Measurements from ENCODE around the gene CD300LF. TPM values are rescaled to one million over a fixed set of nuclear protein-coding genes. Genes with fewer than 3 reads are reported as not detected.

CD300LF gene
- total and polyA plus RNA-seq, 2 donors (not counting 1 experiment from before 2014, with no cell fraction given): 0.52 to 1.1 TPM

DNA sequence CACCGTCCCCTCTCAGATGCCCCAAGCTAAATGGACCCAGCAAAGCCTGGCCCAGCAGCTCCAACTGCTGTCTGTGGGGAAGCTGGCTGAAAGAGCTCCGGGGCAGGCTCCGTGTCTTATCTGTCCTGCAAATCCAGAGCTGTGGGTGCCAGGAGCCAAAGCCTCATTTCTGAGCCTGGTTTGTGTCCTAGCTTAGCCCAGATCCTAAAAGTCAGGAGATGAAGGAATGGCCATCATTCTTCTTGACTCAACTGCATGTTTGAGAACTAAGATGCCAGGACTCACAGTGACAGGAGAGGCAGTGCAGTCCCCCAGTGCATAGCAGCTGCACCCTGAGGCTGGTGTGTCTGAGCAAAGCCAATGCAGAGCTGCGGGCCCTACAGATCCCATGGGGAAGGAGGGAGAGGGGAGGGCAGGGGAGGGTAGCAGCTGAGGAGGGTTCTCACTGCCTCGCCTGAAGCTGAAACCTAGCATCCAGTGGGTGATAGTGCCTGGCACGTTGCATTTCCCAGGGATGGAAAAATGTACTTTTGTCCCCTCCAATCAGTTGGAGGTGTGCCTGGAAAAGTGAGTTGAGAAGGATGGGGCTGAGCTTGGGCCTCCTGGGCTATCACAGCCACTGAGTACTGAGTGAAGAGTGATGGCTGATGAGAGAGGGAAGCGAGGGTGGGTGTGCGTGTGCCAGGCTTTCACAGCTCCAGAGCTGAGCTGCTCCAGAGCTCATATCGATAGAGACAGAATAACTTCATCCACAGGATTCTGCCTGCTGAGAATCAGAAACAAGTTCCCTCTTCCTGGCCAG, 64.7 kb downstream of the CD300LF start:
- CTCF ChIA-PET: interaction anchor here (0.6 to 2.8 kb wide), 11 partner anchors 9 to 1058 kb away, joined by 3 to 25 read pairs (median 6); partner anchors contain the start of gene RAB37
- Mint-ChIP-seq H3K27me3 (peaks cover 63% of the 10 kb centered on the region), H3K9me3 (ENCODE audit: insufficient read depth) (no peaks in the 10 kb centered on the region), H3K4me3 (no peak overlapping the region), H3K4me1 (peaks cover 25% of the 10 kb centered on the region), H3K27ac (no peak overlapping the region)
- Histone ChIP-seq H3K79me2 (ENCODE audit: control insufficient read depth, insufficient read depth, low read length) (no peaks in the 10 kb centered on the region), H3K27me3 (replicated peaks in 1 of 4; ENCODE audit: control extremely low read depth in 1 of 4, control insufficient read depth in 3 of 4, insufficient read depth in 4 of 4, low read length in 3 of 4) (peaks cover 0 to 41% (median 12%) of the 10 kb centered on the region in 4 experiments), H3K4me1 (ENCODE audit: control insufficient read depth in 2 of 2, insufficient read depth in 2 of 2, low read length in 2 of 2) (peaks cover 13 to 19% of the 10 kb centered on the region in 2 donors), H4K20me1 (ENCODE audit: control insufficient read depth, insufficient read depth, low read length, poor library complexity, severe bottlenecking) (no peaks in the 10 kb centered on the region), H3K4me2 (replicated peaks; ENCODE audit: low read depth, low read length, poor library complexity, severe bottlenecking) (no peak overlapping the region), H3K27ac (ENCODE audit: low read length in 2 of 2) (no peak overlapping the region), H3K36me3 (replicated peaks in 1 of 2; ENCODE audit: control extremely low read depth in 1 of 2, control insufficient read depth in 1 of 2, extremely low read depth in 1 of 2, insufficient read depth in 2 of 2, low read length in 1 of 2) (no peaks in the 10 kb centered on the region), H3K4me3 (ENCODE audit: control extremely low read depth in 1 of 5, extremely low read depth in 1 of 5, insufficient read depth in 1 of 5, low read depth in 2 of 5, low read length in 4 of 5) (no peak overlapping the region), H3K9ac (ENCODE audit: low read length) (no peak overlapping the region), H2AFZ (ENCODE audit: insufficient read depth, low read depth, low read length, poor library complexity, severe bottlenecking) (no peak overlapping the region), H3K9me3 (ENCODE audit: control extremely low read depth in 1 of 3, control insufficient read depth in 2 of 3, insufficient read depth in 1 of 3, low read length in 2 of 3) (no peaks in the 10 kb centered on the region)
- POLR2A ChIA-PET: interaction anchor here (0.9 kb wide), 1 partner anchor 9 kb away, joined by 3 read pairs; no protein-coding TSS in a partner anchor
- ATAC-seq (ENCODE audit: low read depth): no peak
- no peak for DNase-seq
- intact Hi-C loops (cut with micrococcal nuclease): no loop called here
- TF ChIP-seq EZH2 (IDR thresholded peaks at IDR 0.05; ENCODE audit: borderline replicate concordance, insufficient read depth, low read depth, low read length, poor library complexity, severe bottlenecking): no peak
- TF ChIP-seq, protein P1, sequence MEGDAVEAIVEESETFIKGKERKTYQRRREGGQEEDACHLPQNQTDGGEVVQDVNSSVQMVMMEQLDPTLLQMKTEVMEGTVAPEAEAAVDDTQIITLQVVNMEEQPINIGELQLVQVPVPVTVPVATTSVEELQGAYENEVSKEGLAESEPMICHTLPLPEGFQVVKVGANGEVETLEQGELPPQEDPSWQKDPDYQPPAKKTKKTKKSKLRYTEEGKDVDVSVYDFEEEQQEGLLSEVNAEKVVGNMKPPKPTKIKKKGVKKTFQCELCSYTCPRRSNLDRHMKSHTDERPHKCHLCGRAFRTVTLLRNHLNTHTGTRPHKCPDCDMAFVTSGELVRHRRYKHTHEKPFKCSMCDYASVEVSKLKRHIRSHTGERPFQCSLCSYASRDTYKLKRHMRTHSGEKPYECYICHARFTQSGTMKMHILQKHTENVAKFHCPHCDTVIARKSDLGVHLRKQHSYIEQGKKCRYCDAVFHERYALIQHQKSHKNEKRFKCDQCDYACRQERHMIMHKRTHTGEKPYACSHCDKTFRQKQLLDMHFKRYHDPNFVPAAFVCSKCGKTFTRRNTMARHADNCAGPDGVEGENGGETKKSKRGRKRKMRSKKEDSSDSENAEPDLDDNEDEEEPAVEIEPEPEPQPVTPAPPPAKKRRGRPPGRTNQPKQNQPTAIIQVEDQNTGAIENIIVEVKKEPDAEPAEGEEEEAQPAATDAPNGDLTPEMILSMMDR (IDR thresholded peaks at IDR 0.05): no peak
- 79% methylated on average over 9 of the region's 9 CpGs for WGBS (ENCODE audit: insufficient coverage)

DNA sequence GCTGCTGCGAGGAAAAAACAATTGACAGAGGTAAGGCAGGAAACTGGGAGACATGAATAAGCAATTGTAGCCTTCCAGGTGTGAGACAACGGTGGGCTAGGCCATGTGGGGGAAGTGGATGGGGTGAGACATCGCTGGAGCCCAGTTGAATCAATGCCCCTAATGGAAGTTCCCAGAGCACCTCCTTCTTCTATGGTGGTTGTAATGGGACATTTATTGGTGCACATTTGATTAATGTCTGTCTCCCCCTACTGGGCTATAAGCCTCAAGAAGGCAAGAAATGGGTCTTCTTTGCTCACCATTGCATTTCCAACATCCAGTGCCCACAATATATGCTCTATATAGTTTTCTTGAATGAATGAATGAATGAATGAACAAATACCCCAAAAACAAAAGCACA, 66.5 kb downstream of the CD300LF start:
- ChIA-PET CTCF (interaction anchor here (2.5 kb wide), 1 partner anchor 80 kb away, joined by 15 read pairs; no protein-coding TSS in a partner anchor), POLR2A (no interaction called here)
- peak overlapping the region; percentile 50 for H3K27ac Mint-ChIP-seq
- H3K9me3 Mint-ChIP-seq (ENCODE audit: insufficient read depth): no peaks in the 10 kb centered on the region
- Histone ChIP-seq H3K27ac (ENCODE audit: low read length in 2 of 2) (no peak overlapping the region), H3K4me3 (ENCODE audit: control extremely low read depth in 1 of 5, extremely low read depth in 1 of 5, insufficient read depth in 1 of 5, low read depth in 2 of 5, low read length in 4 of 5) (no peak overlapping the region), H3K4me1 (ENCODE audit: control insufficient read depth in 2 of 2, insufficient read depth in 2 of 2, low read length in 2 of 2) (peaks cover 32 to 37% of the 10 kb centered on the region in 2 donors), H3K9me3 (ENCODE audit: control extremely low read depth in 1 of 3, control insufficient read depth in 2 of 3, insufficient read depth in 1 of 3, low read length in 2 of 3) (no peaks in the 10 kb centered on the region), H3K79me2 (ENCODE audit: control insufficient read depth, insufficient read depth, low read length) (no peaks in the 10 kb centered on the region), H3K9ac (ENCODE audit: low read length) (no peak overlapping the region), H3K36me3 (replicated peaks in 1 of 2; ENCODE audit: control extremely low read depth in 1 of 2, control insufficient read depth in 1 of 2, extremely low read depth in 1 of 2, insufficient read depth in 2 of 2, low read length in 1 of 2) (no peaks in the 10 kb centered on the region), H4K20me1 (ENCODE audit: control insufficient read depth, insufficient read depth, low read length, poor library complexity, severe bottlenecking) (no peaks in the 10 kb centered on the region), H3K4me2 (replicated peaks; ENCODE audit: low read depth, low read length, poor library complexity, severe bottlenecking) (no peak overlapping the region), H2AFZ (ENCODE audit: insufficient read depth, low read depth, low read length, poor library complexity, severe bottlenecking) (no peak overlapping the region), H3K27me3 (replicated peaks in 1 of 4; ENCODE audit: control extremely low read depth in 1 of 4, control insufficient read depth in 3 of 4, insufficient read depth in 4 of 4, low read length in 3 of 4) (peaks cover 0 to 32% (median 12%) of the 10 kb centered on the region in 4 experiments)
- intact Hi-C loops (cut with micrococcal nuclease): loop anchor here (1.0 kb wide), 3 partner anchors 80 to 278 kb away; no protein-coding TSS in a partner anchor
- ATAC-seq (ENCODE audit: low read depth) (peak; percentile 50), DNase-seq (peak; percentile 60)
- H3K4me1 Mint-ChIP-seq: peaks cover 43% of the 10 kb centered on the region
- peaks cover 47% of the 10 kb centered on the region for H3K27me3 Mint-ChIP-seq
- WGBS (ENCODE audit: insufficient coverage): 37% methylated on average over 3 of the region's 3 CpGs
- no peak overlapping the region for H3K4me3 Mint-ChIP-seq
- TF ChIP-seq, protein P1 (IDR thresholded peaks at IDR 0.05): peak; percentile 56
- no peak for TF ChIP-seq EZH2 (IDR thresholded peaks at IDR 0.05; ENCODE audit: borderline replicate concordance, insufficient read depth, low read depth, low read length, poor library complexity, severe bottlenecking)

Measured in B cell (primary cell).